Measurements from ENCODE around the gene SCAMP1.

Gene SCAMP1

DNA sequence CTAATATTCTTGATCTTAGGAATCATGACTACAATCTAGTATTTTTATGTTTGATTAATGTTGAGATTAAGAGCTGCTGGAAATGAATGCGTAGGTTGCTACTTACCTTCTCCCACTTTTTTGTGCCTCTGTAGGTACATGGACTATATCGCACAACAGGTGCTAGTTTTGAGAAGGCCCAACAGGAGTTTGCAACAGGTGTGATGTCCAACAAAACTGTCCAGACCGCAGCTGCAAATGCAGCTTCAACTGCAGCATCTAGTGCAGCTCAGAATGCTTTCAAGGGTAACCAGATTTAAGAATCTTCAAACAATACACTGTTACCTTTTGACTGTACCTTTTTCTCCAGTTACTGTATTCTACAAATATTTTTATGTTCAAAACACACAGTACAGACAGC is 115.0 kb downstream of the SCAMP1 start:
- H2AFZ ChIP-seq (ENCODE audit: low read length) = no peak overlapping the region
- TF ChIP-seq, protein P1, sequence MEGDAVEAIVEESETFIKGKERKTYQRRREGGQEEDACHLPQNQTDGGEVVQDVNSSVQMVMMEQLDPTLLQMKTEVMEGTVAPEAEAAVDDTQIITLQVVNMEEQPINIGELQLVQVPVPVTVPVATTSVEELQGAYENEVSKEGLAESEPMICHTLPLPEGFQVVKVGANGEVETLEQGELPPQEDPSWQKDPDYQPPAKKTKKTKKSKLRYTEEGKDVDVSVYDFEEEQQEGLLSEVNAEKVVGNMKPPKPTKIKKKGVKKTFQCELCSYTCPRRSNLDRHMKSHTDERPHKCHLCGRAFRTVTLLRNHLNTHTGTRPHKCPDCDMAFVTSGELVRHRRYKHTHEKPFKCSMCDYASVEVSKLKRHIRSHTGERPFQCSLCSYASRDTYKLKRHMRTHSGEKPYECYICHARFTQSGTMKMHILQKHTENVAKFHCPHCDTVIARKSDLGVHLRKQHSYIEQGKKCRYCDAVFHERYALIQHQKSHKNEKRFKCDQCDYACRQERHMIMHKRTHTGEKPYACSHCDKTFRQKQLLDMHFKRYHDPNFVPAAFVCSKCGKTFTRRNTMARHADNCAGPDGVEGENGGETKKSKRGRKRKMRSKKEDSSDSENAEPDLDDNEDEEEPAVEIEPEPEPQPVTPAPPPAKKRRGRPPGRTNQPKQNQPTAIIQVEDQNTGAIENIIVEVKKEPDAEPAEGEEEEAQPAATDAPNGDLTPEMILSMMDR (IDR thresholded peaks at IDR 0.05; ENCODE audit: low read length) = no peak
- TF ChIP-seq EZH2 (IDR thresholded peaks at IDR 0.05; ENCODE audit: borderline replicate concordance, low read length) = no peak

DNA sequence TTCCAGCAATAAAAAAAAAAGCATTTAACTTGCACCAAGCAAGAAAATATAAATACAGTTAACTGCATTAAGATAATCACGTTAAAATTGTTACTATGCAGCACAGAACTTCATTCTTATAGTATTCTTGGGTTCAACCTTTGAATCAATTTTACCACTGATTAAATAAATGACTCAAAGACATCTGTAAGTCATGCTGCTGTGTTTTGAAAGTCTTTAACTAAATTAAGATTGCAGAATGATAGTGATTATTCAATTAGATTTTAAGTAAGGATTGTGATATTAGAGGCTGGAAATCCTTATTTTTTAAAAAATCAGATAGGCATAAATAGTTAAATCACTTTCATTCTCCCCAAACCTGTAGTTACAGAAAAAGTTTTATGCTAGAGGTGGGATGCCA is 116.4 kb downstream of the SCAMP1 start:
- peaks cover 5% of the 10 kb centered on the region; the same call in 1 of the 2 replicates for H3F3A ChIP-seq (ENCODE audit: insufficient read depth, low read length)
- no peak overlapping the region for H3K4me2 ChIP-seq (ENCODE audit: low read length)
- TF ChIP-seq, protein P1 (IDR thresholded peaks at IDR 0.05; ENCODE audit: low read length) = no peak
- no peak for TF ChIP-seq EZH2 (IDR thresholded peaks at IDR 0.05; ENCODE audit: borderline replicate concordance, low read length)
- peaks cover 15% of the 10 kb centered on the region; the same call in 1 of the 2 replicates for H3K36me3 ChIP-seq (ENCODE audit: insufficient read depth, low read length)
- H3K9me2 ChIP-seq (ENCODE audit: low read depth, low read length) = no peaks in the 10 kb centered on the region
- no peak overlapping the region for H2AFZ ChIP-seq (ENCODE audit: low read length)
- no peaks in the 10 kb centered on the region for H4K20me1 ChIP-seq (ENCODE audit: insufficient read depth, low read length)
- no peak overlapping the region for H3K9ac ChIP-seq (ENCODE audit: low read length)
- H3K4me1 ChIP-seq (ENCODE audit: insufficient read depth, low read length, severe bottlenecking) = peaks cover 22% of the 10 kb centered on the region
- no peak overlapping the region for H3K4me3 ChIP-seq (ENCODE audit: low read depth, low read length, poor library complexity, severe bottlenecking)
- no peak overlapping the region for H3K27ac ChIP-seq (ENCODE audit: low read depth, low read length, poor library complexity, severe bottlenecking)
- H3K79me2 ChIP-seq (ENCODE audit: insufficient read depth, low read length) = no peaks in the 10 kb centered on the region
- H3K9me3 ChIP-seq (ENCODE audit: low read length) = no peaks in the 10 kb centered on the region
- no peaks in the 10 kb centered on the region for H3K27me3 ChIP-seq (ENCODE audit: insufficient read depth, low read length)

More for the DNA sequence above, 115.0 kb downstream of the SCAMP1 start:
- no peaks in the 10 kb centered on the region for H3K9me2 ChIP-seq (ENCODE audit: low read depth, low read length)
- H3K4me1 ChIP-seq (ENCODE audit: insufficient read depth, low read length, severe bottlenecking) = peaks cover 24% of the 10 kb centered on the region
- H3K9ac ChIP-seq (ENCODE audit: low read length) = no peak overlapping the region
- H3K9me3 ChIP-seq (ENCODE audit: low read length) = no peaks in the 10 kb centered on the region
- peak overlapping the region; percentile 45 for H3K27ac ChIP-seq (ENCODE audit: low read depth, low read length, poor library complexity, severe bottlenecking)
- H3K4me3 ChIP-seq (ENCODE audit: low read depth, low read length, poor library complexity, severe bottlenecking) = no peak overlapping the region
- H4K20me1 ChIP-seq (ENCODE audit: insufficient read depth, low read length) = no peaks in the 10 kb centered on the region
- H3K79me2 ChIP-seq (ENCODE audit: insufficient read depth, low read length) = no peaks in the 10 kb centered on the region
- no peak overlapping the region for H3K4me2 ChIP-seq (ENCODE audit: low read length)
- H3K36me3 ChIP-seq (ENCODE audit: insufficient read depth, low read length) = peaks cover 15% of the 10 kb centered on the region; the same call in 1 of the 2 replicates
- peaks cover 5% of the 10 kb centered on the region; the same call in 1 of the 2 replicates for H3F3A ChIP-seq (ENCODE audit: insufficient read depth, low read length)
- H3K27me3 ChIP-seq (ENCODE audit: insufficient read depth, low read length) = no peaks in the 10 kb centered on the region

DNA sequence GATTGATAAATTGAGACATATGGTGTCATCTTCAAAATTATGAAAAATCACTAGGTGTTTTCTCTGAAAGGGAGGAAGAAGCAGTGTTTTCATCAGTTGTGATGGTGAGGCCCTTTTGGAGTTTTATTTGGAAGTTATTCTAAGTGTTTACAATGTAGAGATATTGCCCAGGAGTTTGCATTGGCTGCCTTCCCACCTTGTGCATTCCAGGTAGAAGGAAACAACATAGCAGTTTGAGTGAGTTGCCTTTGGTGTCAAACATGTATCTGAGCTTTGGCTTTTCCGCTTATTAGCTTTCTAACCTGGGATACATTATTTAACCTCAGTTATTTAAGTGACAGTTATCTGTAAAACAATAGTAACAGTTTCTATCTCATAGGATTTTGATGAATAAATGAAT is 122.5 kb downstream of the SCAMP1 start:
- peaks cover 33% of the 10 kb centered on the region for H3K36me3 ChIP-seq (ENCODE audit: insufficient read depth, low read length)
- H3K9me2 ChIP-seq (ENCODE audit: low read depth, low read length) = no peaks in the 10 kb centered on the region
- no peaks in the 10 kb centered on the region for H4K20me1 ChIP-seq (ENCODE audit: insufficient read depth, low read length)
- H3K27me3 ChIP-seq (ENCODE audit: insufficient read depth, low read length) = no peaks in the 10 kb centered on the region
- H3F3A ChIP-seq (ENCODE audit: insufficient read depth, low read length) = no peaks in the 10 kb centered on the region
- H3K4me3 ChIP-seq (ENCODE audit: low read depth, low read length, poor library complexity, severe bottlenecking) = no peak overlapping the region
- no peak overlapping the region for H3K9ac ChIP-seq (ENCODE audit: low read length)
- no peak overlapping the region for H2AFZ ChIP-seq (ENCODE audit: low read length)
- H3K79me2 ChIP-seq (ENCODE audit: insufficient read depth, low read length) = no peaks in the 10 kb centered on the region
- H3K27ac ChIP-seq (ENCODE audit: low read depth, low read length, poor library complexity, severe bottlenecking) = peak overlapping the region; percentile 78
- no peak overlapping the region for H3K4me2 ChIP-seq (ENCODE audit: low read length)
- no peak for TF ChIP-seq EZH2 (IDR thresholded peaks at IDR 0.05; ENCODE audit: borderline replicate concordance, low read length)
- TF ChIP-seq, protein P1 (IDR thresholded peaks at IDR 0.05; ENCODE audit: low read length) = no peak
- H3K4me1 ChIP-seq (ENCODE audit: insufficient read depth, low read length, severe bottlenecking) = peaks cover 32% of the 10 kb centered on the region
- H3K9me3 ChIP-seq (ENCODE audit: low read length) = no peaks in the 10 kb centered on the region

Data from OCI-LY1 (cell line).